ENCODE results near the gene ETV2.

ETV2 gene

DNA sequence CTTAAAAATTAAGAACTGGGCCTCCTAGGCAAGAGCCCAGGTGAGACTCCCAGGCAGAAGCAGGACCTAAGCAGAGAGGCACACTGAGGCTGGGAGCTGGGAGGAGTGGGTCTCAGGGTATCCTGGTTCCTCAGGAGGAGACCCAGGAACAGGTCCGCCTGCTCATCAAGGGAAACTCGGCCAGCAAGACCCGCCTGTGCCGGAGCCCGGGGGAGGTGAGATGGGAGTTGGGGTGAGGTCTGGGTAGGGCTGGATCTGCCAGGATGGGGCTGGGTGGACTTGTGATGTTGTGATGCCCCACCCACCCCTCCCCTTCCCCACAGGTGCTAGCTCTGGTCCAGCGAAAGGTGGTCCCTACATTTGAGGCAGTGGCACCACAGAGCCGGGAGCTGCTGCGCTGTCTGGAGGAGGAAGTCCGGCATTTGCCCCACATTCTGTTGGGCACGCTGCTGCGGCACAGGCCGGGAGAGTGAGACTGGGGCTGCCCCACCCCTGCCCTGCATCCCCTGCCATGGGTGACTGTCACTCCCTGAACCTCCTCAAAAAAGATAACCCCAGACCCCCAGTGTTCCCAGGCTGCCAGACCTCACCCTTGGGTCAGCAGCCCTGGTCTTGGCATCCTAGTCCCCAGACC lies 22.1 kb upstream of the ETV2 start:
- TF ChIP-seq, protein P1, sequence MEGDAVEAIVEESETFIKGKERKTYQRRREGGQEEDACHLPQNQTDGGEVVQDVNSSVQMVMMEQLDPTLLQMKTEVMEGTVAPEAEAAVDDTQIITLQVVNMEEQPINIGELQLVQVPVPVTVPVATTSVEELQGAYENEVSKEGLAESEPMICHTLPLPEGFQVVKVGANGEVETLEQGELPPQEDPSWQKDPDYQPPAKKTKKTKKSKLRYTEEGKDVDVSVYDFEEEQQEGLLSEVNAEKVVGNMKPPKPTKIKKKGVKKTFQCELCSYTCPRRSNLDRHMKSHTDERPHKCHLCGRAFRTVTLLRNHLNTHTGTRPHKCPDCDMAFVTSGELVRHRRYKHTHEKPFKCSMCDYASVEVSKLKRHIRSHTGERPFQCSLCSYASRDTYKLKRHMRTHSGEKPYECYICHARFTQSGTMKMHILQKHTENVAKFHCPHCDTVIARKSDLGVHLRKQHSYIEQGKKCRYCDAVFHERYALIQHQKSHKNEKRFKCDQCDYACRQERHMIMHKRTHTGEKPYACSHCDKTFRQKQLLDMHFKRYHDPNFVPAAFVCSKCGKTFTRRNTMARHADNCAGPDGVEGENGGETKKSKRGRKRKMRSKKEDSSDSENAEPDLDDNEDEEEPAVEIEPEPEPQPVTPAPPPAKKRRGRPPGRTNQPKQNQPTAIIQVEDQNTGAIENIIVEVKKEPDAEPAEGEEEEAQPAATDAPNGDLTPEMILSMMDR (conservative IDR thresholded peaks at IDR 0.05): no peak
- TF ChIP-seq ZFX (IDR thresholded peaks at IDR 0.05): no peak
- no peak overlapping the region for H3K27ac ChIP-seq

GRCh38 chr19:35620001-35620400 lies 21.5 kb upstream of the ETV2 start:
- TF ChIP-seq ZFX (IDR thresholded peaks at IDR 0.05): no peak
- TF ChIP-seq, protein P1 (conservative IDR thresholded peaks at IDR 0.05): no peak
- no peak overlapping the region for H3K27ac ChIP-seq

GRCh38 chr19:35621708-35622107 lies 19.8 kb upstream of the ETV2 start:
- no peak for TF ChIP-seq ZFX (IDR thresholded peaks at IDR 0.05)
- TF ChIP-seq, protein P1 (conservative IDR thresholded peaks at IDR 0.05): no peak
- no peak overlapping the region for H3K27ac ChIP-seq

GRCh38 chr19:35622750-35623149 lies 18.8 kb upstream of the ETV2 start:
- TF ChIP-seq, protein P1 (conservative IDR thresholded peaks at IDR 0.05): no peak
- no peak for TF ChIP-seq ZFX (IDR thresholded peaks at IDR 0.05)
- no peak overlapping the region for H3K27ac ChIP-seq

DNA sequence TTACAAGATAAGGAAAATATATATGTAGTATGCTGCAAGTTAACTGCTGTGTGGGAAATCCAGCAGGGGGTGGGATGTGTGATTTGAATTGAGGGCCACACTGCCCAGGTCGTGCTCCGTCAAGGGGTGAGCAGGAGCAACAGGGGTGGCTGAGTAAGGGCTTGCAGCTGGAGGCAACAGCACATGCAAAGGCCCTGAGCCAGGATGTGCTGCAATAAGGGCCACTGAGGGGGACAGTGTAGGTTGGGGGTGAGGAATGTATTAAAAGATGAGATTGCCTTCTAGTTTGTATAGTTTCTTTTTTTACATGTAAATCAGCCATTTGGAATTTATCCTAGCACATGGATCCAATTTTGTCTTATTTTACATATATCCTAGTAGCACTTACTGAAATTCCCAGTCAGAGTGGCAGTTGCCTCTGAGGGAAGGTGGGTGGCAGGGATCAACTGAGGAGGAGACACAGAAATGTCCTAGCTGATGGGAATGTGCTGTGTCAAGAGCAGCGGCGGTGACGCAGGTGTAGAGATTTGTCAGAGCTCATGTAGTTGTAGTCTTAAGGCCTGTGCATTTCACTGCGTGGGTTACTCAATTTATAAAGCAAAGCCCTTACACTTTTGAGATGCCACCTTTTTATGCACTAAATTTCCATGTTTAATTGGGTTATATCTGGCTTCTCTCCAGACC lies 18.1 kb upstream of the ETV2 start:
- TF ChIP-seq, protein P1 (conservative IDR thresholded peaks at IDR 0.05): no peak
- TF ChIP-seq ZFX (IDR thresholded peaks at IDR 0.05): no peak

DNA sequence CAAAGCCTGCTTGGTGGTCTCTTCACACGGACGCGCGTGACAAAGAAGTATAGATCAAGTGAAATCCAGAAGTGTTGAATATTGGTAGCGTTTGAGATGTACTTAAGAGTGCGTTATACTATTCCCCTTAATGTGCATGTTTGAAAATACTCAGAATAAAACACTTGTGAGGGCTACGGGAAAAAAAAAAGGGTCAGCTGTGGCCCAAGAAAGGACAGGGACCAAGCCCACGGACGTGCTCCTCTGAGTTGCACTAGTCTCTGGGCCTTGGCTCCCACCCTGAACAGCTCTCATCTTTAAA lies 13.3 kb upstream of the ETV2 start:
- no peak for TF ChIP-seq ZFX (IDR thresholded peaks at IDR 0.05)
- TF ChIP-seq, protein P1 (conservative IDR thresholded peaks at IDR 0.05): no peak
- H3K27ac ChIP-seq: peak overlapping the region; percentile 86

More for the DNA sequence above, 18.1 kb upstream of the ETV2 start:
- no peak overlapping the region for H3K27ac ChIP-seq

- peak; percentile 47; the same call in 1 of the 2 replicates for TF ChIP-seq ZFX (IDR thresholded peaks at IDR 0.05)
- TF ChIP-seq, protein P1 (conservative IDR thresholded peaks at IDR 0.05): no peak
These were observed 12.8 kb upstream of the ETV2 start, which contains the start of gene RBM42 for GRCh38 chr19:35628565-35629331. RBM42 (plus strand) TSS chr19:35629036; CDS start chr19:35629154, 118 bp downstream.

More at GRCh38 chr19:35628565-35629331, 12.8 kb upstream of the ETV2 start, which contains the start of gene RBM42:
- peak within 1 kb of the TSS; percentile 86 for H3K27ac ChIP-seq
